SK-N-SH (cell line): ENCODE measurements around the gene INPP5A. TPM values are rescaled to one million over a fixed set of nuclear protein-coding genes. Genes with fewer than 3 reads are reported as not detected.

ENCODE experiments used
- CTCF ChIA-PET: fragments of 300-600, 350-600 bp; formaldehyde crosslinking; extraction: SDS; loops from one replicate; lab custom pipeline; 2021; lab: Yijun Ruan, JAX
- POLR2A ChIA-PET: fragments of 350-600 bp; sonication (Branson Sonifier 250); formaldehyde crosslinking; extraction: SDS; loops from one replicate; lab custom pipeline; 2020; ENCODE audit warnings: antibody characterized with exemption, inconsistent platforms; lab: Yijun Ruan, JAX
- DNase-seq: peaks from one replicate; pipeline ENCODE4 v3.0.0; 2012
- H2AFZ ChIP-seq: fragments of 200-600 bp; sonication (generic); 2 replicates; pipeline ENCODE4 v1.8.1; 2016; ENCODE audit warnings: antibody characterized with exemption, mild to moderate bottlenecking, low read depth
- H3F3A ChIP-seq: fragments of 200-600 bp; sonication (generic); replicated peaks from 2 replicates; pipeline ENCODE3; 2016; ENCODE audit warnings: antibody characterized with exemption, mild to moderate bottlenecking; ENCODE audit not compliant: insufficient read depth
- H3K27ac ChIP-seq, 2 experiments: fragments of 200-500 bp in 1 of 2; fragments of 200-600 bp in 1 of 2; sonication (Bioruptor generic) in 1 of 2; sonication (generic), shearing (Covaris generic) in 1 of 2; 2 replicates each; pipeline versions ENCODE4 v1.5.1 to v1.6.1; 2014 to 2016; ENCODE audit warnings: low read depth in 2 of 2, inconsistent platforms in 1 of 2, low read length in 1 of 2, mild to moderate bottlenecking in 1 of 2, mixed read lengths in 1 of 2
- H3K27me3 ChIP-seq: fragments of 200-600 bp; sonication (generic), shearing (Covaris generic); 2 replicates; pipeline ENCODE4 v1.6.1; 2016; ENCODE audit warnings: mixed run types; ENCODE audit not compliant: insufficient read depth
- H3K36me3 ChIP-seq, 2 experiments: fragments of 200-500 bp in 1 of 2; fragments of 200-600 bp in 1 of 2; sonication (Bioruptor generic) in 1 of 2; sonication (generic) in 1 of 2; replicated peaks in 1 of 2; 2 replicates each; pipeline versions ENCODE3 to v1.5.1; 2014 to 2016; ENCODE audit warnings: low read length in 1 of 2, mild to moderate bottlenecking in 1 of 2; ENCODE audit not compliant: insufficient read depth in 2 of 2, control insufficient read depth in 1 of 2
- H3K4me1 ChIP-seq, 2 experiments: fragments of 200-500 bp in 1 of 2; fragments of 200-600 bp in 1 of 2; sonication (Bioruptor generic) in 1 of 2; sonication (generic), shearing (Covaris generic) in 1 of 2; 2 replicates each; pipeline versions ENCODE4 v1.5.1 to v1.6.1; 2014 to 2016; ENCODE audit warnings: low read depth in 1 of 2, low read length in 1 of 2, mixed run types in 1 of 2; ENCODE audit not compliant: insufficient read depth in 2 of 2, control insufficient read depth in 1 of 2
- H3K4me2 ChIP-seq: fragments of 200-600 bp; sonication (generic), shearing (Covaris generic); 2 replicates; pipeline ENCODE4 v1.6.1; 2017; ENCODE audit warnings: mixed run types
- H3K4me3 ChIP-seq, 2 experiments: fragments of 200-500 bp in 1 of 2; fragments of 200-600 bp in 1 of 2; sonication (Bioruptor generic) in 1 of 2; sonication (generic), shearing (Covaris generic) in 1 of 2; 2 replicates each; pipeline versions ENCODE4 v1.5.1 to v1.8.1; 2014 to 2016; ENCODE audit warnings: low read depth in 2 of 2, inconsistent platforms in 1 of 2, low read length in 1 of 2, mild to moderate bottlenecking in 1 of 2, mixed read lengths in 1 of 2, moderate library complexity in 1 of 2
- H3K79me2 ChIP-seq: fragments of 200-600 bp; sonication (generic); 2 replicates; pipeline ENCODE4 v1.8.1; 2017; ENCODE audit warnings: mild to moderate bottlenecking; ENCODE audit not compliant: insufficient read depth
- H3K9ac ChIP-seq: fragments of 200-600 bp; sonication (generic); 2 replicates; pipeline ENCODE4 v1.6.1; 2017; ENCODE audit warnings: mixed run types
- H3K9me2 ChIP-seq: fragments of 200-600 bp; sonication (generic); 2 replicates; pipeline ENCODE4 v1.6.1; 2017; ENCODE audit warnings: mixed run types
- H3K9me3 ChIP-seq: fragments of 200-600 bp; sonication (generic); 2 replicates; pipeline ENCODE4 v1.6.1; 2017; ENCODE audit warnings: mixed run types, mild to moderate bottlenecking, moderate library complexity
- H4K20me1 ChIP-seq: fragments of 200-600 bp; sonication (generic); 2 replicates; pipeline ENCODE4 v1.6.1; 2017; ENCODE audit warnings: mild to moderate bottlenecking, mixed run types; ENCODE audit not compliant: insufficient read depth
- ELF1 ChIP-seq: IDR thresholded peaks from 2 replicates; pipeline ENCODE4 v1.4.0; 2012
- EP300 ChIP-seq, 2 experiments: IDR thresholded peaks; 2 replicates each; pipeline versions ENCODE4 v1.4.0 to v1.6.1; 2012; ENCODE audit warnings: borderline replicate concordance in 1 of 2, low read depth in 1 of 2, low read length in 1 of 2
- FOXJ3 ChIP-seq: sonication (generic); formaldehyde crosslinking; IDR thresholded peaks from 2 replicates; pipeline ENCODE4 v1.5.1; 2020; ENCODE audit warnings: mild to moderate bottlenecking, missing genetic modification reagents
- GABPA ChIP-seq: IDR thresholded peaks from 2 replicates; pipeline ENCODE4 v1.4.0; 2012; ENCODE audit warnings: low read depth, mild to moderate bottlenecking
- GATA2 ChIP-seq: sonication (generic); formaldehyde crosslinking; IDR thresholded peaks from 2 replicates; pipeline ENCODE4 v1.5.0; 2020; ENCODE audit warnings: mild to moderate bottlenecking, missing genetic modification reagents
- MXI1 ChIP-seq: IDR thresholded peaks from 2 replicates; pipeline ENCODE4 v1.6.1; 2012; ENCODE audit warnings: mild to moderate bottlenecking, low read depth, low read length, improper control_type of control experiment
- NFIC ChIP-seq: IDR thresholded peaks from 2 replicates; pipeline ENCODE4 v1.4.0; 2012; ENCODE audit warnings: borderline replicate concordance
- POLR2AphosphoS5 ChIP-seq: IDR thresholded peaks from 2 replicates; pipeline ENCODE4 v1.6.1; 2012; ENCODE audit warnings: low read depth, low read length
- RAD21 ChIP-seq: IDR thresholded peaks from 2 replicates; pipeline ENCODE4 v1.6.1; 2012; ENCODE audit warnings: mild to moderate bottlenecking, low read length
- REST ChIP-seq: IDR thresholded peaks from 2 replicates; pipeline ENCODE4 v1.6.1; 2012; ENCODE audit warnings: mild to moderate bottlenecking, low read depth, low read length, moderate library complexity
- RFX5 ChIP-seq: IDR thresholded peaks from 2 replicates; pipeline ENCODE4 v1.6.1; 2012; ENCODE audit warnings: mild to moderate bottlenecking, improper control_type of control experiment, low read length
- RXRA ChIP-seq: IDR thresholded peaks from 2 replicates; pipeline ENCODE4 v1.4.0; 2012; ENCODE audit warnings: low read depth, mild to moderate bottlenecking, borderline replicate concordance
- SIN3A ChIP-seq: IDR thresholded peaks from 2 replicates; pipeline ENCODE4 v1.6.1; 2012; ENCODE audit warnings: low read depth, mild to moderate bottlenecking, low read length, moderate library complexity, borderline replicate concordance
- TEAD4 ChIP-seq: IDR thresholded peaks from 2 replicates; pipeline ENCODE4 v1.4.0; 2012; ENCODE audit warnings: mild to moderate bottlenecking, borderline replicate concordance; ENCODE audit not compliant: insufficient read depth
- WGBS: methylation state at CpG from one replicate; pipeline ENCODE4 v1.1.6; 2017; ENCODE audit warnings: low lambda C conversion rate; 5-methylcytosine and 5-hydroxymethylcytosine counted together
- polyA plus RNA-seq, 3 experiments: library from polyadenylated mRNA; depleted of rRNA; stranded (reverse); fragments of >200 nt; gene quantifications; 2 replicates each; pipeline ENCODE4 v1.2.3, GENCODE V29; 2012
- TF ChIP-seq, protein P1 (sequence below): fragments of 200-600 bp; sonication (generic); IDR thresholded peaks from 2 replicates; pipeline ENCODE4 v1.6.1; 2017; ENCODE audit warnings: antibody characterized with exemption, mild to moderate bottlenecking, moderate library complexity
- TF ChIP-seq, protein P2 (sequence below): IDR thresholded peaks from 2 replicates; pipeline ENCODE4 v1.4.0; 2012; ENCODE audit warnings: low read depth, borderline replicate concordance
- TF ChIP-seq, protein P3 (sequence below): IDR thresholded peaks from 2 replicates; pipeline ENCODE4 v1.4.0; 2012; ENCODE audit warnings: low read depth
- TF ChIP-seq, protein P4 (sequence below): IDR thresholded peaks from 2 replicates; pipeline ENCODE4 v1.4.0; 2012; ENCODE audit warnings: low read depth, borderline replicate concordance
- TF ChIP-seq, protein P5 (sequence below): fragments of 150-350 bp; IDR thresholded peaks from 2 replicates; pipeline ENCODE4 v1.6.1; 2016; ENCODE audit warnings: mild to moderate bottlenecking, low read depth, low read length

INPP5A gene
- polyA plus RNA-seq, 1 of the 3 experiments (the other 2 are of a cell fraction): 12.0 TPM

DNA sequence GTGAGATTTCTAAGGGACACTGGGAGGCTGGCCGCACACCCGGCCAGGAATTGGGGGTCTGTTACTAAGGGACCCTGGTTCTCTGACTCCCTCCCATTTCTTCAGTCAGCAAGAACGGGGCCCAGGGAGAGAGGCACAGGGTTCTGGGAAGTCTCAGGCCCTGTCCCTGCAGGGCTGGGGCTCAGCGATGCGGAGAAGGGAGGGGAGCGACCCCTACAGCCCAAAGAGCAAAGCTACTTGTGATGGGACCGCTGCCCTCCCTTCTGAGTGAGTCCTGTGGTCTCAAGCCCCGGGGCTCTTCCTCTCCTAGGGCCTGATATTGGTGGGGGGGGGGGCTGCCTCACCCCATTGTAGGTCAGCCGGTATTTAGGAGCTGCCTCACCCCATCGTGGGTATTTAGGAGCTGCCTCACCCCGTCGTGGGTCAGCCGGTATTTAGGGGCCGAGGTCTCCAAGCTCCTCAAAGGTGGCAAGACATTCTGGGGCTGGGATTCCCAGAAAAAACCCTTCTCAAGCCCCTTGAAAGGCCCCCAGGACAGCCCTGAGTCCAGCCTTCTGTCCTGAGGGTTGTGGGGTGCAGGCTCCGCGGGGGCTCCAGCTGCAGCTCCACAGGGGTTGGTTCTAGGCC is 265.2 kb downstream of the INPP5A start:
- ChIA-PET POLR2A (no interaction called here), CTCF (interaction anchor here (1.4 to 1.8 kb wide), 2 partner anchors 9 to 148 kb away, joined by 6 to 9 read pairs; no protein-coding TSS in a partner anchor)
- Histone ChIP-seq H3K9me2 (no peaks in the 10 kb centered on the region), H3K27ac (no peak overlapping the region), H3F3A (no peaks in the 10 kb centered on the region), H3K4me3 (no peak overlapping the region), H3K36me3 (no peaks in the 10 kb centered on the region), H3K27me3 (no peaks in the 10 kb centered on the region), H3K9ac (no peak overlapping the region), H3K79me2 (no peaks in the 10 kb centered on the region), H3K4me1 (peaks cover 0 to 5% of the 10 kb centered on the region in 2 experiments; a peak in 1 of 4 replicates), H3K9me3 (no peaks in the 10 kb centered on the region), H2AFZ (no peak overlapping the region), H3K4me2 (no peak overlapping the region), H4K20me1 (no peaks in the 10 kb centered on the region)
- no peak for TF ChIP-seq NFIC
- no peak for TF ChIP-seq RFX5
- no peak for TF ChIP-seq GABPA
- no peak for TF ChIP-seq POLR2AphosphoS5
- TF ChIP-seq, protein P1, sequence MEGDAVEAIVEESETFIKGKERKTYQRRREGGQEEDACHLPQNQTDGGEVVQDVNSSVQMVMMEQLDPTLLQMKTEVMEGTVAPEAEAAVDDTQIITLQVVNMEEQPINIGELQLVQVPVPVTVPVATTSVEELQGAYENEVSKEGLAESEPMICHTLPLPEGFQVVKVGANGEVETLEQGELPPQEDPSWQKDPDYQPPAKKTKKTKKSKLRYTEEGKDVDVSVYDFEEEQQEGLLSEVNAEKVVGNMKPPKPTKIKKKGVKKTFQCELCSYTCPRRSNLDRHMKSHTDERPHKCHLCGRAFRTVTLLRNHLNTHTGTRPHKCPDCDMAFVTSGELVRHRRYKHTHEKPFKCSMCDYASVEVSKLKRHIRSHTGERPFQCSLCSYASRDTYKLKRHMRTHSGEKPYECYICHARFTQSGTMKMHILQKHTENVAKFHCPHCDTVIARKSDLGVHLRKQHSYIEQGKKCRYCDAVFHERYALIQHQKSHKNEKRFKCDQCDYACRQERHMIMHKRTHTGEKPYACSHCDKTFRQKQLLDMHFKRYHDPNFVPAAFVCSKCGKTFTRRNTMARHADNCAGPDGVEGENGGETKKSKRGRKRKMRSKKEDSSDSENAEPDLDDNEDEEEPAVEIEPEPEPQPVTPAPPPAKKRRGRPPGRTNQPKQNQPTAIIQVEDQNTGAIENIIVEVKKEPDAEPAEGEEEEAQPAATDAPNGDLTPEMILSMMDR: no peak
- TF ChIP-seq TEAD4: no peak
- TF ChIP-seq, protein P2, sequence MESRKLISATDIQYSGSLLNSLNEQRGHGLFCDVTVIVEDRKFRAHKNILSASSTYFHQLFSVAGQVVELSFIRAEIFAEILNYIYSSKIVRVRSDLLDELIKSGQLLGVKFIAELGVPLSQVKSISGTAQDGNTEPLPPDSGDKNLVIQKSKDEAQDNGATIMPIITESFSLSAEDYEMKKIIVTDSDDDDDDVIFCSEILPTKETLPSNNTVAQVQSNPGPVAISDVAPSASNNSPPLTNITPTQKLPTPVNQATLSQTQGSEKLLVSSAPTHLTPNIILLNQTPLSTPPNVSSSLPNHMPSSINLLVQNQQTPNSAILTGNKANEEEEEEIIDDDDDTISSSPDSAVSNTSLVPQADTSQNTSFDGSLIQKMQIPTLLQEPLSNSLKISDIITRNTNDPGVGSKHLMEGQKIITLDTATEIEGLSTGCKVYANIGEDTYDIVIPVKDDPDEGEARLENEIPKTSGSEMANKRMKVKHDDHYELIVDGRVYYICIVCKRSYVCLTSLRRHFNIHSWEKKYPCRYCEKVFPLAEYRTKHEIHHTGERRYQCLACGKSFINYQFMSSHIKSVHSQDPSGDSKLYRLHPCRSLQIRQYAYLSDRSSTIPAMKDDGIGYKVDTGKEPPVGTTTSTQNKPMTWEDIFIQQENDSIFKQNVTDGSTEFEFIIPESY: no peak
- no peak for TF ChIP-seq GATA2 (CRISPR knock-in tag)
- TF ChIP-seq RXRA: no peak
- TF ChIP-seq ELF1: no peak
- no peak for TF ChIP-seq FOXJ3 (CRISPR knock-in tag)
- no peak for TF ChIP-seq EP300 (IDR thresholded peaks at IDR 0.05; ENCODE audit: borderline replicate concordance in 1 of 2, low read depth in 1 of 2, low read length in 1 of 2)
- TF ChIP-seq RAD21: no peak
- TF ChIP-seq MXI1: no peak
- TF ChIP-seq, protein P3, sequence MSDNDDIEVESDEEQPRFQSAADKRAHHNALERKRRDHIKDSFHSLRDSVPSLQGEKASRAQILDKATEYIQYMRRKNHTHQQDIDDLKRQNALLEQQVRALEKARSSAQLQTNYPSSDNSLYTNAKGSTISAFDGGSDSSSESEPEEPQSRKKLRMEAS: no peak
- TF ChIP-seq, protein P4, sequence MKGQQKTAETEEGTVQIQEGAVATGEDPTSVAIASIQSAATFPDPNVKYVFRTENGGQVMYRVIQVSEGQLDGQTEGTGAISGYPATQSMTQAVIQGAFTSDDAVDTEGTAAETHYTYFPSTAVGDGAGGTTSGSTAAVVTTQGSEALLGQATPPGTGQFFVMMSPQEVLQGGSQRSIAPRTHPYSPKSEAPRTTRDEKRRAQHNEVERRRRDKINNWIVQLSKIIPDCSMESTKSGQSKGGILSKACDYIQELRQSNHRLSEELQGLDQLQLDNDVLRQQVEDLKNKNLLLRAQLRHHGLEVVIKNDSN: no peak
- TF ChIP-seq SIN3A: no peak
- TF ChIP-seq REST: no peak
- TF ChIP-seq, protein P5, sequence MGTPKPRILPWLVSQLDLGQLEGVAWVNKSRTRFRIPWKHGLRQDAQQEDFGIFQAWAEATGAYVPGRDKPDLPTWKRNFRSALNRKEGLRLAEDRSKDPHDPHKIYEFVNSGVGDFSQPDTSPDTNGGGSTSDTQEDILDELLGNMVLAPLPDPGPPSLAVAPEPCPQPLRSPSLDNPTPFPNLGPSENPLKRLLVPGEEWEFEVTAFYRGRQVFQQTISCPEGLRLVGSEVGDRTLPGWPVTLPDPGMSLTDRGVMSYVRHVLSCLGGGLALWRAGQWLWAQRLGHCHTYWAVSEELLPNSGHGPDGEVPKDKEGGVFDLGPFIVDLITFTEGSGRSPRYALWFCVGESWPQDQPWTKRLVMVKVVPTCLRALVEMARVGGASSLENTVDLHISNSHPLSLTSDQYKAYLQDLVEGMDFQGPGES: no peak
- no peak for DNase-seq
- 59% methylated on average over 10 of the region's 16 CpGs for WGBS
